Mesothelial cell of epicardium (in vitro differentiated cells): ENCODE data around the gene NFIX. TPM values are rescaled to one million over a fixed set of nuclear protein-coding genes. Genes with fewer than 3 reads are reported as not detected.
"Not testable (repeated sequence)": the region's sequence is repeated elsewhere in the genome, so short reads cannot be mapped to it uniquely, and the experiment has no call there.

Source experiments
- DNase-seq, 2 experiments: peaks; one replicate each; pipeline ENCODE4 v3.0.0; 2021; ENCODE audit warnings: low spot score in 2 of 2; ENCODE audit not compliant: unreplicated experiment in 2 of 2
- H3K27ac Mint-ChIP-seq: 2 replicates; pipeline ENCODE4 v1.8.0; 2021; ENCODE audit warnings: mixed read lengths
- H3K27me3 Mint-ChIP-seq: 2 replicates; pipeline ENCODE4 v1.8.0; 2021; ENCODE audit warnings: low read depth, mixed read lengths
- H3K36me3 Mint-ChIP-seq: 2 replicates; pipeline ENCODE4 v1.8.0; 2021; ENCODE audit warnings: mixed read lengths
- H3K4me1 Mint-ChIP-seq: 2 replicates; pipeline ENCODE4 v1.8.0; 2021; ENCODE audit warnings: mixed read lengths
- H3K4me3 Mint-ChIP-seq: 2 replicates; pipeline ENCODE4 v1.8.0; 2021; ENCODE audit warnings: mild to moderate bottlenecking, moderate library complexity, mixed read lengths
- H3K9me3 Mint-ChIP-seq: 2 replicates; pipeline ENCODE4 v1.8.0; 2021; ENCODE audit warnings: mixed read lengths
- CTCF ChIP-seq: fragments of 200-600 bp; sonication (generic); IDR thresholded peaks from one replicate; pipeline ENCODE4 v1.5.0; 2021; ENCODE audit warnings: antibody characterized with exemption; ENCODE audit not compliant: unreplicated experiment
- total RNA-seq: library from RNA; stranded (reverse); gene quantifications from 3 replicates; pipeline ENCODE4 v1.2.1, GENCODE V29; 2021

NFIX gene
- total RNA-seq, 1 donor from 2014 or later: 52.4 TPM

- peak within 1 kb of the TSS; percentile 94 for H3K27ac Mint-ChIP-seq
- peaks cover 9% of the 10 kb centered on the region for H3K36me3 Mint-ChIP-seq
- peak within 1 kb of the TSS; percentile 81 for H3K4me3 Mint-ChIP-seq
- no peak for TF ChIP-seq CTCF
- peaks cover 27% of the 10 kb centered on the region for H3K4me1 Mint-ChIP-seq
- no peaks in the 10 kb centered on the region for H3K9me3 Mint-ChIP-seq
- DNase-seq: peak; percentile 45 to 69
- H3K27me3 Mint-ChIP-seq: peaks cover 3% of the 10 kb centered on the region
Observed at GRCh38 chr19:12956446-12957388, 38.6 kb upstream of the NFIX start, which contains the start of gene GADD45GIP1. Gene GADD45GIP1, minus strand, starts transcription at chr19:12957223. Its CDS starts 11 bp downstream, at chr19:12957212.

- not testable (repeated sequence) for H3K9me3 Mint-ChIP-seq, DNase-seq, H3K36me3 Mint-ChIP-seq, H3K27me3 Mint-ChIP-seq
- Mint-ChIP-seq H3K4me1 (peaks cover 27% of the 10 kb centered on the region), H3K4me3 (peak overlapping the region; percentile 74), H3K27ac (peak overlapping the region; percentile 87)
Observed at GRCh38 chr19:12957389-12957952, 37.8 kb upstream of the NFIX start.

- H3K4me3 Mint-ChIP-seq: no peak overlapping the region
- H3K9me3 Mint-ChIP-seq: no peaks in the 10 kb centered on the region
- H3K27me3 Mint-ChIP-seq: peaks cover 5% of the 10 kb centered on the region
- H3K36me3 Mint-ChIP-seq: peaks cover 1% of the 10 kb centered on the region
- TF ChIP-seq CTCF: no peak
- no peak for DNase-seq
- H3K4me1 Mint-ChIP-seq: peaks cover 17% of the 10 kb centered on the region
- no peak overlapping the region for H3K27ac Mint-ChIP-seq
Observed at GRCh38 chr19:12959481-12959880, 35.8 kb upstream of the NFIX start.

GRCh38 chr19:12965017-12965811 lies 30.1 kb upstream of the NFIX start:
- Mint-ChIP-seq H3K36me3 (no peaks in the 10 kb centered on the region), H3K27me3 (peaks cover 5% of the 10 kb centered on the region), H3K4me3 (peak overlapping the region; percentile 84), H3K9me3 (no peaks in the 10 kb centered on the region), H3K27ac (peak overlapping the region; percentile 89), H3K4me1 (peaks cover 8% of the 10 kb centered on the region)
- peak; percentile 69 to 93 for DNase-seq
- peak; percentile 98 for TF ChIP-seq CTCF

GRCh38 chr19:12965812-12966135 lies 29.5 kb upstream of the NFIX start:
- no peak overlapping the region for H3K27ac Mint-ChIP-seq
- peaks cover 6% of the 10 kb centered on the region for H3K27me3 Mint-ChIP-seq
- no peaks in the 10 kb centered on the region for H3K9me3 Mint-ChIP-seq
- no peak for DNase-seq
- H3K4me3 Mint-ChIP-seq: peak overlapping the region; percentile 84
- H3K4me1 Mint-ChIP-seq: peaks cover 8% of the 10 kb centered on the region
- TF ChIP-seq CTCF: no peak
- H3K36me3 Mint-ChIP-seq: no peaks in the 10 kb centered on the region

GRCh38 chr19:12967907-12968306 lies 27.4 kb upstream of the NFIX start:
- H3K36me3 Mint-ChIP-seq: no peaks in the 10 kb centered on the region
- H3K4me1 Mint-ChIP-seq: peaks cover 8% of the 10 kb centered on the region
- H3K4me3 Mint-ChIP-seq: no peak overlapping the region
- no peaks in the 10 kb centered on the region for H3K9me3 Mint-ChIP-seq
- no peak for TF ChIP-seq CTCF
- DNase-seq: no peak
- no peak overlapping the region for H3K27ac Mint-ChIP-seq
- H3K27me3 Mint-ChIP-seq: peaks cover 4% of the 10 kb centered on the region
